Lower leg skin (tissue), 3 donors: ENCODE data around the gene ZNF366.

Experiments
- CTCF ChIP-seq, 3 donors: fragments of 450-650 bp; IDR thresholded peaks; one replicate each; pipeline ENCODE4 v1.5.1; 2016; ENCODE audit warnings: antibody characterized with exemption in 3 of 3, mild to moderate bottlenecking in 3 of 3, moderate library complexity in 2 of 3
- POLR2A ChIP-seq, 2 donors: fragments of 450-650 bp; IDR thresholded peaks; one replicate each; pipeline ENCODE4 v1.6.1; 2016 to 2017; ENCODE audit warnings: antibody characterized with exemption in 2 of 2, mild to moderate bottlenecking in 1 of 2, moderate library complexity in 1 of 2

DNA sequence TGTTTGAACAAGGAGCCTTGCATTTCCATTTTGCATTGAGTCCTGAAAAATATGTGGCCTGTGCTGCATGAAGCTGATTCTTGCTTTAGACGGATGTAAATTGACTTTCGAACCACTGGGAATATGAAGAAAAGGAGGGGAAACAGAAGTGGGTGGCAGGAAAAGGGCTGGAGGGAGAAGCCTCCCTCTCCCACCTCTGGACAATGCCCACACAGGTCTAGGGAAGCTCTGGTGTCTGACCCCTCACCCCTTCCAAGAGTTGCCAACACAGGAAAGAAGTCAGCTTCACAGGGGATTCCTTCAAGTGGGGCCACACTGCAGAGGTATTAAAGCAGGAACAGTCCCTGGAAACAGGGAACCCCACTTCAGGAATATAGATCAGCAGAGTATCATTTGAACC is 52.2 kb downstream of the ZNF366 start:
- TF ChIP-seq CTCF (IDR thresholded peaks at IDR 0.05) (no peak), POLR2A (IDR thresholded peaks at IDR 0.05) (no peak)
